GM15510 (cell line): ENCODE data around the gene S100A6.
A peak's percentile ranks its signal among the peaks of the same experiment; 100 is the strongest.

ENCODE experiments used
- POLR2A ChIP-seq: IDR thresholded peaks from 3 replicates; pipeline ENCODE4 v1.6.1; 2011; ENCODE audit warnings: borderline replicate concordance; ENCODE audit not compliant: insufficient read length; ENCODE audit errors: extremely low read depth

The S100A6 gene

DNA sequence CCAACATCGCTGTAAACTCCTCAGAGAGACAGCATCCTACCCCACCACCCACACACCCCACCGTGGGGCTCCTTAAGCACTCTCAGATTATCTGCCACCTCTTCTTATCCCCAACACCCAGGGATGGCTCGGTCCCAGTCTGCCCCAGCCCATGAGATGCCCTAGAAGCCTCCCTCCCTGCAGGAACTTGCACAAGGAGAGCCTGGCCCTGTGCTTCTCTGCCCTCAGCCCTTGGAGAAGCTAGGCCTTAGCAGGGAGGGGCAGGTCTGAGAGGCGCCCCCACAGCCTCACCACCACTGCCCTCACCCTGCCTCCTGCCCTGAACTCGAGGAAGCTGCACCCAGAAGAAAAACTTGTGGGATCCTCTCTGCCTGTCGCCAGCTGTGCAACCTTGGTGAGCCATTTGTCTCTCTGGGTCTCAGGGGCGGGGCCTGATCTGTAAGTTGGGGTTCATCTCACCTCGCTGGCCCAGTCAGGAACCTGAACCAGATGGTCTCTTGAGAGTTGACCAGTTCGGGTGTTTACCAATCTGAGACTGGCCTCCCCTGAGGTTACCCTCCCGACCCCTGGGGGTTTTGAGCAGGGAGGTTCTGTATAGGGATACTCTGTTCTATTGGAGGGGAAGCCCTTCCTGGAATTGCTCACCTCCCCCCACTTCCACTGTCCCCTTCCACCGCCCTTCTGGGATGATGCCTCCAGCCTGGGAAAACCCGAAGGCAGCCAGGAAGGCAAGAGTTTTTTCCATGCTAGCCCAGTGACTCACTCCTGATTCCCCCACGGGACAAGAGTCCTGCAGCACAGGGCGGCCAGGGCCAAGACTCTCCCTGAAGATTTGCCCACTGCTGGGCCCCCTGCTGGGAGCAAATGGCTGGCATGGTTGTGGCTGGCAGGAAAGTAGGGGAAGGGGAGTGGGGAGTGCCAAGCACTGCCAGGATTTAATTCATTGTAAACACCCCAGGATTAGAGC lies 13.2 kb upstream of the S100A6 start, which contains the start of gene S100A3:
Gene S100A3 (minus strand): TSS at position 537 of the 967 bp plus-strand sequence. CDS start 773 bp downstream, outside the sequence.
- no peak for TF ChIP-seq POLR2A

DNA sequence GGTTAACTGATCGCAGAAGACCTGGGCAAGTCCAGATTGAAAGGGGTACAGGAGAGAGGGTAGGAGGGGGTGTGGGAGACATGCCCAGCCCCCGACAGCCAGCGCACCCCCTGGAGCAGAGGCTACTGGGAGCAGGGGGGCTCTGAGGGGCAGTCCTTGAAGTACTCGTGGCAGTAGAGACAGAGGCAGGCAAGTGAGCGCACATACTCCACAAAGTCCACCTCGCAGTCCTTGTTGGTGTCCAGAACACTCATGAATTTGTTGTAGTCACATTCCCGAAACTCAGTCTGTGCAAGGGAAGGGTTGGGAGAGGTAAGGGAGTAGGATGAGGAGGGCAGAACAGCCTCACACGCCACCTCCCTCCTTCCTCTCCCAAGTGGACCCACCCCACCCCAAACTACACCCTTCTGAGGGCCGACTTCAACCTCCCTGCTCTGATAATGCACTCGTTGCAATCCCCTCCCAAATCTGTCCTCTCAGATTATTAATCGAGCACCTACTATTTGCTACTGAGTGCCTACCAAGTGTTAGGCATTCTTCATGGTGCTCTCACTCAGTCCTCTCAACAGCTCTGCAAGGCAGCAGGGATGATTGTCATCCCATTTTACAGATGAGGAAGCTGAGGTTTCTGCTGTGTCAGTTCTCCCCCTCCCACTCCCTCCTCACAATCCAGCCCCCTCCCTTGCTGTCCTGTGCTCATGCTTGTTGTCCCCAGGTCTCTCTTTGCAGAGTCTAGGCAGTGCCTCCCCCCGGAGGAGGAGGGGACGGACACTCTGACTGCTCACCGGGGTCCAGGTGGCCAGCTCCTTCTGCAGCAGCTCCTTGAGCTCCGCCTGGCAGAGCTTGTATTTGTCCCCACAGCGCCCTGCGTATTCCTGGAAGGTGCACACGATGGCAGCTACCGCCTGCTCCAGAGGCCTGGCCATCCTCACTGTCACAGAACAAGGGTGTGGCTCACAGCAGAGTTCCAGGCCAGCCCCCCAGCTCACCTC lies 12.1 kb upstream of the S100A6 start:
- no peak for TF ChIP-seq POLR2A

DNA sequence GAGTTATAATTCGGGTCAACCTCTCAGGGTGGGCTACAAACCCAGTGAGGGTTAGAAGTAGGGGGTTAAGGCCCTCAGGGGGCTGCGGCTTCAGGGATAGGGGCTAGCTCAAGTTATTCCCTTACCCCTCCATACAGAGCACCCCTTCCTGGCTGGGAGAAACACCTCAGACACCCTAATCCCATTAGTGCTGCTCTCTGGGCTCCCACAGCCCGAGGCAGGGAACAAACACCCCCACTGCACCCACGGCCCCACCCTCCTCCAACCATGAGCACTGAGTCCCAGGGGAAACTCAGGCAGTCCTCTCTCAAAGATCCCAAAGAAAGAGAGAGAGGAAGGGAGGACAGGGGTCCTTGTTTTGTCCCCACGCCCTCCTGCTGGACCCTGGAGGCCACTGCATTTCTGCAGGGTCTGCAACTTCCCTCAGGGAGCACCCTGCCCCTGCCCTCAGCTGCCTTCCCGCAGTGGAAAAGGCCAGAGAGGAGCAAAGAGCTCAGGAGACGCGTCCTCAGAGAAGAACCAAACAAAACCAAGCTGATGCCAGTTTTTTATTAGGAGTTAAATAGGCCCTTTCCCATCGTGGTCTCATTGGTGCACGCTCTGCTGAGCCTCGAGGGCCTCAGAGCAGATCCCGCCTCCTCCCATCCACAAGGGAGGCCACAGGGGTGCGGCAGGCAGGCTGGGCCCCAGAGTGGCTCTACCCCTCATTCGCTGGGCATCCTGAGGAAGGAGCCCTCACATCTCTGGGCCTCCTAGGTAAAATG lies 11.2 kb upstream of the S100A6 start:
- no peak for TF ChIP-seq POLR2A

DNA sequence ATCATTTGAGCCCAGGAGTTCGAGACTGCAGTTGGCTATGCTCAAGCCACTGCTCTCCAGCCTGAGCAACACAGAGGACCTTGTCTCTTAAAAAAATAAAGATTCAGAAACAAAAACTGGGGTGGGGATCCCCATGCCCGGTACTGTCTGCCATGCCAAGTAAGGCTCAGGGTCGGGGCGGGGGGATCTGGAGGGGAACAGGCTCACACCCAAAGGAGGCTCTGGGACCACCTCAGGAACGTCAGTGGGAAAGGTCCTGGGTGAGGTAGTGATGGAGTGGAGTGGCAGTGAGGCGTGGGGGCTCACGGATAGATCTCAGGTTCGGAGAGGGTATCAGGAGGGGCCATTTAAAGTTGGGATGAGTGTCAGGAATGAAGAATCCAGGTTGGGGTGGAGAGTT lies 10.6 kb upstream of the S100A6 start:
- no peak for TF ChIP-seq POLR2A

GRCh38 chr1:153545067-153546055 lies 9.6 kb upstream of the S100A6 start, which contains the start of gene S100A4:
S100A4 (minus strand) TSS chr1:153545806; CDS start chr1:153544794, 1,012 bp downstream.
- peak; percentile 34 for TF ChIP-seq POLR2A

- no peak for TF ChIP-seq POLR2A
Observed at GRCh38 chr1:153544453-153545066, 8.8 kb upstream of the S100A6 start.

DNA sequence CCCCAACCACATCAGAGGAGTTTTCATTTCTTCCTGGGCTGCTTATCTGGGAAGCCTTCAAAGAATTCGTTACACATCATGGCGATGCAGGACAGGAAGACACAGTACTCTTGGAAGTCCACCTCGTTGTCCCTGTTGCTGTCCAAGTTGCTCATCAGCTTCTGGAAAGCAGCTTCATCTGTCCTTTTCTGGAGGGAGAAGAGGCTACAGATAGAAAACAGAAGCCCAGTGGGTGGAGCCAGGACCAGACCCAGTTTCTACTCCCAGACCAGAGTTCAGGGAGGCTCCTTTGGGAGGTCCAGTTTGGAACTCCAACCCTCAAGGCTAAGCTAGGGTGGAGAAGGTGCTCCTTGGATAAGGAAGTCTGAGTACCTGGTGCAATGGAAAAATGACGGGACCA lies 7.9 kb upstream of the S100A6 start:
- no peak for TF ChIP-seq POLR2A

DNA sequence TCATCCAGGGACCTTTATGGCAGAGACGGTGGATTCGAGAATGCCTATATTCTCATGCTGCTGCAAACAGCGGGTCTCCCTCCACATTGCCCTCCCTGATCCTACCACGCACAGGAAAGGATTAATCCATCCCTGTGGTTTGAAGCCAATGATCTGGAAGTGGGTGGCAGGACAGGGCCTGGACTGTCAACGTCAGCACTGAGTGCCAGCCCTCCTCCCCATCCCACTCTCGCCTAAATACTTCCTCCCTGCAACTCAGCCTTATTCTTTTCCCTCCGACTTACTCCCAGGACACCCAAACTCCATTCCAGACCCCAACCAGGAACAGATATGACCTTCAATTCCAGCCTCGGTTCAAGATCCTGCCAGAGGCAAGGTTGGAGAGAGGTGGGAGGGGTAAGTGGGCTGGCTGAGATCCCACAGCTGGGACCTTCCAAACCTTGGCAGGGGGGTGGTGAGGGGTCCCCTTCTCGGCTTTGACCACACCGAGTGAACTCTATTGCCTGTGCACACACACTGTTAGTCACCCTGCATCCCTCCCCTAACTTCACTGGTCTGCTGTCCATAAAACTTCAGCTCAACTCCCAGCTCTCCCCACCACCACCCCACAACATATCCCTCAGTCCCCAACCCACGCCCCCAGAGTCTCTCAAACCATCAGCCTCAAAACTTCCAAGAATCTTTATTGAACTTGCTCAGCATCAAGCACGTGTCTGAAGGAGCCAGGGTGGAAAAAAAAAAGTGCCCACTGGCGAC lies 7.3 kb upstream of the S100A6 start:
- no peak for TF ChIP-seq POLR2A

GRCh38 chr1:153541641-153542590 lies 6.1 kb upstream of the S100A6 start:
- TF ChIP-seq POLR2A: no peak

GRCh38 chr1:153540394-153541361 lies 4.9 kb upstream of the S100A6 start, which contains the start of gene S100A5:
S100A5 (minus strand) TSS chr1:153540934; CDS start chr1:153540191, 743 bp downstream.
- TF ChIP-seq POLR2A: no peak
